Measurements from ENCODE around the gene LCK. TPM values are rescaled to one million over a fixed set of nuclear protein-coding genes. Genes with fewer than 3 reads are reported as not detected.
A peak's percentile ranks its signal among the peaks of the same experiment; 100 is the strongest.
"Not testable (repeated sequence)": the region's sequence is repeated elsewhere in the genome, so short reads cannot be mapped to it uniquely, and the experiment has no call there.

Gene LCK
- total RNA-seq, 2 donors from 2014 or later: 1.8 to 4.4 TPM

DNA sequence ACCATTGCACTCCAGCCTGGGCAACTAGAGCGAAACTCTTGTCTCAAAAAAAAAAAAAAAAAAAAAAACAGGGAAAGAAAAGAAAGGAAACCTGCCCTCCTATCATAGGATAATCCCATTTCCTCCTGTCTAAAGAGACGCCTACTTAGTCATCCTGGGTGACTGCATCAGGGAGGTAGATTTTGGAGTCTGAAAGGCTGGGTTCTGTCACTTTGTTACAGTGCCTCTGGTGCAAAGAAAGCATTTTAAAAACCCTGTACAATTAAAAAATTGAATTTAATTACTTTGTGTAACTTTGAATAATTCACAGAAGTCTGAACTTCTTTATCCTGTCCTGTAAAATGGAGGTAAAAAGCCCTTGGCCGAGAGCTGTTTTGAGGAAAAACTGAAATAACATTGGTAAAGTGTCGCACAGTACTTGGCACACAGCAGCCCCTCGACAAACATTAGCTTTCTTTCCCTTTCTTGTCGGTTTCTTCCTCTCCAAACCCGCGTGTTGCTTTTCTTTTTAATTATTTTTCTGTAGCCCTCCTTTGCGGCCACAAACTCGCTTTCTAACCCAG lies 40.2 kb downstream of the LCK start:
- Mint-ChIP-seq H3K36me3 (ENCODE audit: low read depth) (peaks cover 11% of the 10 kb centered on the region), H3K27ac (peak overlapping the region; percentile 62), H3K9me3 (no peaks in the 10 kb centered on the region), H3K4me1 (peaks cover 6% of the 10 kb centered on the region), H3K4me3 (peak overlapping the region; percentile 100), H3K27me3 (ENCODE audit: insufficient read depth) (no peaks in the 10 kb centered on the region)
- WGBS, 2 experiments (ENCODE audit: insufficient coverage in 1 of 2, insufficient read length in 1 of 2): 84 to 89% methylated on average over 8 to 10 of the region's 10 CpGs
- no peak for TF ChIP-seq CTCF (conservative IDR thresholded peaks at IDR 0.05)
- H3K4me3 ChIP-seq (ENCODE audit: low read length): peak overlapping the region; percentile 96
- H3K9me3 ChIP-seq (ENCODE audit: control insufficient read depth, low read length): no peaks in the 10 kb centered on the region
- H3K36me3 ChIP-seq (ENCODE audit: control insufficient read depth, insufficient read depth, low read length): no peaks in the 10 kb centered on the region
- H3K9ac ChIP-seq (ENCODE audit: extremely low read depth, low read length, poor library complexity, severe bottlenecking): no peak overlapping the region
- H3K4me1 ChIP-seq (ENCODE audit: control insufficient read depth, insufficient read depth, low read length): no peaks in the 10 kb centered on the region
- no peak for DNase-seq
- no peak overlapping the region for H3K27ac ChIP-seq (ENCODE audit: low read depth, low read length)
- H3K27me3 ChIP-seq (ENCODE audit: control insufficient read depth, insufficient read depth, low read length, poor library complexity, severe bottlenecking): no peaks in the 10 kb centered on the region

DNA sequence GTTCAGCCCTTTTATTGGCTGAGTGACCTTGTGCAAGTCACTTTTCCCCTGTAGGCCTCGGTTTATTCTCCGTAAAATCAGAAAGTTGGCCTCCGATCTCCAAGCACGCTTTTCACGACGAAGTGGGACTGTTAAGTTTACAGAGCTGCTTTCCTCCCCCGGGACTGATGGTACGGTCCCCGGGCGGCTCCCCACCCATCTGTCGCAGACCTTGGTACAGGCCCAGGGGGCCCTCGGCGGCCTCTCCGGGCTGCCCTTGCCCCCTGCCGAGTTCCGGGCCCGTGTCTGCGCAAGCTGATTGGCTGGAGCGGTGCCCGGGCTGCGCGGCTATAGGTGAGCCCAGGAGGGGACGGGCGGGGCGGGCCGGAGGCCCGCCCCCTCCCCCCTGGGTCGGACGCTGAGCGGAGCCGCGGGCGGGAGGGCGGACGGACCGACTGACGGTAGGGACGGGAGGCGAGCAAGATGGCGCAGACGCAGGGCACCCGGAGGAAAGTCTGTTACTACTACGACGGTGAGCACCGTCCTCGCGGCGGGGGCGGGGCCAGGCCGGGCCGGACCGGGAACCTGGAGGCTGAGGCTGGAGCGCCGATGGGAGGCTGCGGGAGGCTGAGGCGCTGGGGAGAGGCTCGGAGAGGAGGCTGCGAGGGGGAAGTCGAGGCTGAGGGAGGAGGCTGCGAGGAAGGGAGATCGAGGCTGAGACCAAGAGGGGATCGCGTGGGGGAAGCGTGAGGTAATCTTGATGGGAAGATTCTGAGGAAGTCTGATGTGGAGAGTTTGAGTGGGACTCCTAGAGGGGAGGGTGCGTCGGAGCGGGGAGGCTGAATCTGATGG lies 40.9 kb downstream of the LCK start, which contains the start of gene HDAC1:
TSS of gene HDAC1 (plus strand) at position 376 of the 831 bp plus-strand sequence. CDS start at position 463, 87 bp downstream.
- peak within 1 kb of the TSS; percentile 48 for H3K9ac ChIP-seq (ENCODE audit: extremely low read depth, low read length, poor library complexity, severe bottlenecking)
- peaks cover 14% of the 10 kb centered on the region for H3K36me3 Mint-ChIP-seq (ENCODE audit: low read depth)
- no peaks in the 10 kb centered on the region for H3K9me3 Mint-ChIP-seq
- H3K27me3 Mint-ChIP-seq (ENCODE audit: insufficient read depth): no peaks in the 10 kb centered on the region
- peak within 1 kb of the TSS; percentile 100 for H3K4me3 Mint-ChIP-seq
- H3K27ac ChIP-seq (ENCODE audit: low read depth, low read length): peak within 1 kb of the TSS; percentile 6
- TF ChIP-seq CTCF (conservative IDR thresholded peaks at IDR 0.05): no peak
- peak within 1 kb of the TSS; percentile 87 for H3K27ac Mint-ChIP-seq
- peaks cover 3% of the 10 kb centered on the region for H3K4me1 Mint-ChIP-seq
- DNase-seq: peak; percentile 97
- H3K9me3 ChIP-seq (ENCODE audit: control insufficient read depth, low read length): no peaks in the 10 kb centered on the region
- no peaks in the 10 kb centered on the region for H3K36me3 ChIP-seq (ENCODE audit: control insufficient read depth, insufficient read depth, low read length)
- no peaks in the 10 kb centered on the region for H3K4me1 ChIP-seq (ENCODE audit: control insufficient read depth, insufficient read depth, low read length)
- no peaks in the 10 kb centered on the region for H3K27me3 ChIP-seq (ENCODE audit: control insufficient read depth, insufficient read depth, low read length, poor library complexity, severe bottlenecking)
- peak within 1 kb of the TSS; percentile 96 for H3K4me3 ChIP-seq (ENCODE audit: low read length)
- WGBS, 2 experiments (ENCODE audit: insufficient coverage in 1 of 2, insufficient read length in 1 of 2): 3 to 4% methylated on average over 18 to 67 of the region's 67 CpGs

DNA sequence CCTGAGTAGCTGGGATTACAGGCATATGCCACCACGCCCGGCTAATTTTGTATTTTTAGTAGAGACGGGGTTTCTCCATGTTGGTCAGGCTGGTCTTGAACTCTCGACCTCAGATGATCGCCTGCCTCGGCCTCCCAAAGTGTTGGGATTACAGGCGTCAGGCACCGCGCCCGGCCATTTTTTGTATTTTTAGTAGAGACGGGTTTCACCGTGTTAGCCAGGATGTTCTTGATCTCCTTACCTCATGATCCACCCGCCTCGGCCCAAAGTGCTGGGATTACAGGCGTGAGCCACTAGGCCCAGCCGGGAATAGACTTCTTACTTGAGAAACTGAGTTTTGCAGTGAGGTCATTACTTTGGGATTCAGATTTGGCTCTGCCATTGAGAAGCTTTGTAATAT lies 47.1 kb downstream of the LCK start:
- DNase-seq; H3K9me3 Mint-ChIP-seq; H3K27me3 Mint-ChIP-seq (ENCODE audit: insufficient read depth); H3K9ac ChIP-seq (ENCODE audit: extremely low read depth, low read length, poor library complexity, severe bottlenecking); H3K4me1 ChIP-seq (ENCODE audit: control insufficient read depth, insufficient read depth, low read length); H3K27me3 ChIP-seq (ENCODE audit: control insufficient read depth, insufficient read depth, low read length, poor library complexity, severe bottlenecking); H3K27ac ChIP-seq (ENCODE audit: low read depth, low read length); H3K4me3 Mint-ChIP-seq; H3K4me1 Mint-ChIP-seq; H3K9me3 ChIP-seq (ENCODE audit: control insufficient read depth, low read length); H3K27ac Mint-ChIP-seq; H3K4me3 ChIP-seq (ENCODE audit: low read length): not testable (repeated sequence)
- WGBS, 2 experiments (ENCODE audit: insufficient coverage in 1 of 2, insufficient read length in 1 of 2): 96% methylated on average over 16 of the region's 16 CpGs
- H3K36me3 Mint-ChIP-seq (ENCODE audit: low read depth): peaks cover 30% of the 10 kb centered on the region
- peaks cover 15% of the 10 kb centered on the region for H3K36me3 ChIP-seq (ENCODE audit: control insufficient read depth, insufficient read depth, low read length)

Data from endodermal cell (in vitro differentiated cells).